Kidney tubule cell (primary cell): ENCODE results near the gene CCDC88A.
A peak's percentile ranks its signal among the peaks of the same experiment; 100 is the strongest.
"Not testable (repeated sequence)": the region's sequence is repeated elsewhere in the genome, so short reads cannot be mapped to it uniquely, and the experiment has no call there.

Source experiments
- DNase-seq: peaks from one replicate; pipeline ENCODE4 v3.0.0-alpha.2; 2018; ENCODE audit warnings: low spot score

CCDC88A gene

GRCh38 chr2:55296393-55296792 is 123.3 kb downstream of the CCDC88A start:
- no peak for DNase-seq

- DNase-seq, result no peak
Observed at GRCh38 chr2:55283083-55283482, 136.6 kb downstream of the CCDC88A start.

- DNase-seq, result peak; percentile 90
Observed at GRCh38 chr2:55282110-55282917, 137.3 kb downstream of the CCDC88A start.

GRCh38 chr2:55280851-55281546 is 138.7 kb downstream of the CCDC88A start:
- not testable (repeated sequence) for DNase-seq

GRCh38 chr2:55279859-55280424 is 139.7 kb downstream of the CCDC88A start:
- not testable (repeated sequence) for DNase-seq

- not testable (repeated sequence) for DNase-seq
Observed at GRCh38 chr2:55279214-55279835, 140.3 kb downstream of the CCDC88A start.

- no peak for DNase-seq
Observed at GRCh38 chr2:55277310-55277709, 142.3 kb downstream of the CCDC88A start.

GRCh38 chr2:55274346-55274745 is 145.3 kb downstream of the CCDC88A start:
- not testable (repeated sequence) for DNase-seq

- DNase-seq, result peak; percentile 2
Observed at GRCh38 chr2:55269645-55269990, 150.0 kb downstream of the CCDC88A start.

- DNase-seq, result peak; percentile 97
Observed at GRCh38 chr2:55268907-55269644, 150.6 kb downstream of the CCDC88A start, which contains the start of gene MTIF2. MTIF2 (minus strand) TSS chr2:55269231; CDS start chr2:55263858, 5,373 bp downstream.

- no peak for DNase-seq
Observed at GRCh38 chr2:55268288-55268906, 151.3 kb downstream of the CCDC88A start.

- not testable (repeated sequence) for DNase-seq
Observed at GRCh38 chr2:55259586-55259985, 160.1 kb downstream of the CCDC88A start.

- DNase-seq, result no peak
Observed at GRCh38 chr2:55252832-55253231, 166.8 kb downstream of the CCDC88A start.

GRCh38 chr2:55247025-55247424 is 172.6 kb downstream of the CCDC88A start:
- no peak for DNase-seq

- no peak for DNase-seq
Observed at GRCh38 chr2:55245411-55245810, 174.2 kb downstream of the CCDC88A start.

- no peak for DNase-seq
Observed at GRCh38 chr2:55242617-55243016, 177.0 kb downstream of the CCDC88A start.

- DNase-seq, result not testable (repeated sequence)
Observed at GRCh38 chr2:55241582-55241981, 178.1 kb downstream of the CCDC88A start.

GRCh38 chr2:55239656-55240222 is 179.9 kb downstream of the CCDC88A start:
- DNase-seq, result no peak
